ENCODE measurements around the gene AKAP17A. TPM values are rescaled to one million over a fixed set of nuclear protein-coding genes. Genes with fewer than 3 reads are reported as not detected.

The AKAP17A gene, protein sequence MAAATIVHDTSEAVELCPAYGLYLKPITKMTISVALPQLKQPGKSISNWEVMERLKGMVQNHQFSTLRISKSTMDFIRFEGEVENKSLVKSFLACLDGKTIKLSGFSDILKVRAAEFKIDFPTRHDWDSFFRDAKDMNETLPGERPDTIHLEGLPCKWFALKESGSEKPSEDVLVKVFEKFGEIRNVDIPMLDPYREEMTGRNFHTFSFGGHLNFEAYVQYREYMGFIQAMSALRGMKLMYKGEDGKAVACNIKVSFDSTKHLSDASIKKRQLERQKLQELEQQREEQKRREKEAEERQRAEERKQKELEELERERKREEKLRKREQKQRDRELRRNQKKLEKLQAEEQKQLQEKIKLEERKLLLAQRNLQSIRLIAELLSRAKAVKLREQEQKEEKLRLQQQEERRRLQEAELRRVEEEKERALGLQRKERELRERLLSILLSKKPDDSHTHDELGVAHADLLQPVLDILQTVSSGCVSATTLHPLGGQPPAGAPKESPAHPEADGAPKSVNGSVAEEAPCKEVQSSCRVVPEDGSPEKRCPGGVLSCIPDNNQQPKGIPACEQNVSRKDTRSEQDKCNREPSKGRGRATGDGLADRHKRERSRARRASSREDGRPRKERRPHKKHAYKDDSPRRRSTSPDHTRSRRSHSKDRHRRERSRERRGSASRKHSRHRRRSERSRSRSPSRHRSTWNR
- total RNA-seq = 10 to 100 TPM; 42.2 to 50.9 TPM
- 50.4 TPM for polyA plus RNA-seq (2013, experiment 1 of 2)
- 42.1 TPM for polyA plus RNA-seq (2013, experiment 2 of 2)
- long read RNA-seq, experiment 1, partial matches to known transcripts = 2 of 15 reads
- long read RNA-seq, experiment 1, other reads (novel, unspliced or antisense) = 13 of 15 reads
- long read RNA-seq, experiment 2, transcript AKAP17A-201 (5 exons, 3,204 nt) = major isoform, 131 of 188 reads
- long read RNA-seq, experiment 2, transcript AKAP17A-202 (4 exons, 2,187 nt) = minor isoform, 19 of 188 reads
- long read RNA-seq, experiment 2, transcript AKAP17A-203 (6 exons, 3,232 nt) = minor isoform, 16 of 188 reads
- long read RNA-seq, experiment 2, partial matches to known transcripts = 12 of 188 reads
- long read RNA-seq, experiment 2, other reads (novel, unspliced or antisense) = 10 of 188 reads
- long read RNA-seq, experiment 3, partial matches to known transcripts = 0 of 3 reads
- long read RNA-seq, experiment 3, other reads (novel, unspliced or antisense) = 1 of 3 reads
- long read RNA-seq, experiment 4, partial matches to known transcripts = 0 of 9 reads
- long read RNA-seq, experiment 4, other reads (novel, unspliced or antisense) = 9 of 9 reads

DNA sequence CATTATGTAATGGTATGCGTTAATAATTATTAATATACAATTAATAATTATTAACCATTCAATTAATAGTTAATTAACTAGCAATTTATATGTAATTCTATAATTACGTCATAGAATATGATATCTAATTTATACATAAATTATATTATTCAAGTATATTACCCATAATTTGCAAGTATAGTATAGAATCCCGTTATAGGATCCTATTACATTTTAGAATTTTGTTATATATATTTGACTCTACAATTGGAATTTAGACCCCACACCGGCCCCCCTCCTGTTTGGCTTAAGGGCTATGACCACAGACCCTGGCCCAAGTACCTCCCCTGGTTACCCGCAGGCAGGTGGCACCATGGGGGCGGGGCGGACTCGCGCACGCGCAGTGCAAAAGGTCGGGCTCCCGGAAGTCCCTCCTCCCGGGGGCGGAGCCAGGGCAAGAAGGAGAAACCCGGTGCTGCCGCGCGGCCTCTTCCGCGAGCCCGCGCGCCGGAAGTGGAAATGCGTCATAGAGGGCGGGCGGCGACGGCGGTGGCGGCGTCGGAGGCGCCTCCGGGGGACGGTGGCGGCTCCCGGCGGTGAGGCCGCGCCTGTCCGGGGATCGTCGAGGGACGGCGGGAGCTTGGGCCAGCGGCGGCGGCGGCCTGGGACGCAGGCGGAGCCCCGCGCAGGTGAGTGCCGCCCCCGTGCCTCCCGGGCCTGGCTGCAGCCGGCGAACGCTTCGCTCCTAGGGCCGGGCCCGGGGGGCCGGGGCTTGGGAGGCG is at the start of gene AKAP17A:
Gene AKAP17A, plus strand, starts transcription at position 503 of the 761 bp plus-strand sequence. CDS start 1,859 bp downstream, outside the sequence.
- TF ChIP-seq, protein P1, sequence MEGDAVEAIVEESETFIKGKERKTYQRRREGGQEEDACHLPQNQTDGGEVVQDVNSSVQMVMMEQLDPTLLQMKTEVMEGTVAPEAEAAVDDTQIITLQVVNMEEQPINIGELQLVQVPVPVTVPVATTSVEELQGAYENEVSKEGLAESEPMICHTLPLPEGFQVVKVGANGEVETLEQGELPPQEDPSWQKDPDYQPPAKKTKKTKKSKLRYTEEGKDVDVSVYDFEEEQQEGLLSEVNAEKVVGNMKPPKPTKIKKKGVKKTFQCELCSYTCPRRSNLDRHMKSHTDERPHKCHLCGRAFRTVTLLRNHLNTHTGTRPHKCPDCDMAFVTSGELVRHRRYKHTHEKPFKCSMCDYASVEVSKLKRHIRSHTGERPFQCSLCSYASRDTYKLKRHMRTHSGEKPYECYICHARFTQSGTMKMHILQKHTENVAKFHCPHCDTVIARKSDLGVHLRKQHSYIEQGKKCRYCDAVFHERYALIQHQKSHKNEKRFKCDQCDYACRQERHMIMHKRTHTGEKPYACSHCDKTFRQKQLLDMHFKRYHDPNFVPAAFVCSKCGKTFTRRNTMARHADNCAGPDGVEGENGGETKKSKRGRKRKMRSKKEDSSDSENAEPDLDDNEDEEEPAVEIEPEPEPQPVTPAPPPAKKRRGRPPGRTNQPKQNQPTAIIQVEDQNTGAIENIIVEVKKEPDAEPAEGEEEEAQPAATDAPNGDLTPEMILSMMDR (conservative IDR thresholded peaks at IDR 0.05) = peak; percentile 16
- peaks cover 4% of the 10 kb centered on the region for H3K4me1 ChIP-seq (ENCODE audit: control insufficient read depth, insufficient read depth, low read length)
- peak within 1 kb of the TSS; percentile 80 for H3K9ac ChIP-seq (ENCODE audit: extremely low read depth, low read length, poor library complexity, severe bottlenecking)
- Mint-ChIP-seq H3K27ac (peak within 1 kb of the TSS; percentile 95), H3K9me3 (no peaks in the 10 kb centered on the region), H3K36me3 (ENCODE audit: low read depth) (peaks cover 29% of the 10 kb centered on the region), H3K4me1 (peaks cover 10% of the 10 kb centered on the region), H3K4me3 (peak within 1 kb of the TSS; percentile 92), H3K27me3 (ENCODE audit: insufficient read depth) (no peaks in the 10 kb centered on the region)
- peaks cover 32% of the 10 kb centered on the region for H3K36me3 ChIP-seq (ENCODE audit: control insufficient read depth, insufficient read depth, low read length)
- peak within 1 kb of the TSS; percentile 93 for H3K4me3 ChIP-seq (ENCODE audit: low read length)
- peak; percentile 100 for DNase-seq
- H3K27ac ChIP-seq (ENCODE audit: low read depth, low read length) = peak within 1 kb of the TSS; percentile 32
- H3K27me3 ChIP-seq (ENCODE audit: control insufficient read depth, insufficient read depth, low read length, poor library complexity, severe bottlenecking) = no peaks in the 10 kb centered on the region
- 0% methylated on average over 3 to 63 of the region's 66 CpGs for WGBS, 2 experiments (ENCODE audit: insufficient coverage in 1 of 2, insufficient read length in 1 of 2)
- no peaks in the 10 kb centered on the region for H3K9me3 ChIP-seq (ENCODE audit: control insufficient read depth, low read length)

DNA sequence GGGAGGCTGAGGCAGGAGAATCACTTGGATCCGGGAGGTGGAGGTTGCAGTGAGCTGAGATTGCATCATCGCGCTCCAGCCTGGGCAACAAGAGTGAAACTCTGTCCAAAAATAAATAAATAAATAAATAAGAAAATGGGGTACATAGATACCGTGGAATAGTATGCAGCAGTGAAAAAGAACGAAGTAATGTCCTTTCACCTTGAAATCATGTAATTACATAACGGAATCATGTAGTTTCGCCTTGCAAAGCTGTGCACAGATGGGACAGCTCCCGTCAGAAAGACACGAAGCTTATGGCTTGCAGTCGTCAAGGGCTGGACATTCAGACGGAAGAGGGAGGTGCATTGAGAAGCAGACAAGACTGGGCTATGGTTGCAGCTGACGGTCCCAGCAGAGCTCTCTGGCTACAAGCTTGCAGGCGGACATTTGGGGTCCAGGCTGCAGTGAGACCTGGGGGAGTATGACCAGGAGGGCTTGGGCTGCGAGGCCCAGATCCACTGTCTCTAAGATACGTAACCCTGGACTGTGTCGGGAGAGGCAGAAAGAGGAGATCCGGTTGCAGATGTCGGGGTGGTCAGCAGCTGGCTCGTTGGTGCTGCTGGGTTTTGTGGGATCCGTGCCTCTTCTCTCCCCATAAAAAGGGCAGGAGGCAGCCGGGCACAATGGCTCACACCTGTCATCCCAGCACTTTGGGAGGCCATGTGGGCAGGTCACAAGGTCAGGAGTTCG is 48.2 kb upstream of the AKAP17A start:
- H3K9me3 ChIP-seq (ENCODE audit: control insufficient read depth, low read length) = no peaks in the 10 kb centered on the region
- H3K9ac ChIP-seq (ENCODE audit: extremely low read depth, low read length, poor library complexity, severe bottlenecking) = no peak overlapping the region
- TF ChIP-seq, protein P1 (conservative IDR thresholded peaks at IDR 0.05) = no peak
- no peaks in the 10 kb centered on the region for H3K27me3 ChIP-seq (ENCODE audit: control insufficient read depth, insufficient read depth, low read length, poor library complexity, severe bottlenecking)
- H3K36me3 ChIP-seq (ENCODE audit: control insufficient read depth, insufficient read depth, low read length) = no peaks in the 10 kb centered on the region
- H3K27ac ChIP-seq (ENCODE audit: low read depth, low read length) = no peak overlapping the region
- WGBS, 2 experiments (ENCODE audit: insufficient coverage in 1 of 2, insufficient read length in 1 of 2) = 91 to 95% methylated on average over 17 to 20 of the region's 22 CpGs
- no peaks in the 10 kb centered on the region for H3K27me3 Mint-ChIP-seq (ENCODE audit: insufficient read depth)
- no peak overlapping the region for H3K4me3 ChIP-seq (ENCODE audit: low read length)
- no peak for DNase-seq
- H3K27ac Mint-ChIP-seq = no peak overlapping the region
- H3K9me3 Mint-ChIP-seq = peaks cover 7% of the 10 kb centered on the region
- H3K4me3 Mint-ChIP-seq = no peak overlapping the region
- H3K36me3 Mint-ChIP-seq (ENCODE audit: low read depth) = no peaks in the 10 kb centered on the region
- H3K4me1 ChIP-seq (ENCODE audit: control insufficient read depth, insufficient read depth, low read length) = no peaks in the 10 kb centered on the region
- no peaks in the 10 kb centered on the region for H3K4me1 Mint-ChIP-seq

All from endodermal cell (in vitro differentiated cells).